Panc1 (cell line): ENCODE data around the gene ADRM1. TPM values are rescaled to one million over a fixed set of nuclear protein-coding genes. Genes with fewer than 3 reads are reported as not detected.

ENCODE experiments used
- ATAC-seq: fragments of 200-7000 bp; cut with Tn5 transposase; 2 replicates; pipeline ENCODE4 v1.9.1; 2020; ENCODE audit warnings: mild to moderate bottlenecking, moderate library complexity
- BruUV-seq: library from RNA; stranded (reverse); fragments of 400-500 nt; replicated peaks from 2 replicates; lab custom pipeline; 2021; lab: Mats Ljungman, UMichigan
- CTCF ChIA-PET: fragments of 300-600 bp; sonication (Branson Sonifier 250); formaldehyde crosslinking; loops from one replicate; lab custom pipeline; 2022; ENCODE audit warnings: antibody characterized with exemption; lab: Charles Lee
- POLR2A ChIA-PET: fragments of 300-600 bp; sonication (Branson Sonifier 250); formaldehyde crosslinking; loops from one replicate; lab custom pipeline; 2022; ENCODE audit warnings: antibody characterized with exemption; lab: Charles Lee
- DNase-seq: peaks from one replicate; pipeline ENCODE4 v3.0.0-alpha.2; 2010; ENCODE audit warnings: low read depth, low spot score
- H3K27ac ChIP-seq: 2 replicates; pipeline ENCODE4 v1.5.1; 2011; ENCODE audit warnings: mild to moderate bottlenecking, low read length, inconsistent platforms
- H3K27me3 ChIP-seq: fragments of 200-500 bp; sonication (Bioruptor generic); 2 replicates; pipeline ENCODE4 v1.6.0; 2014; ENCODE audit warnings: low read length, inconsistent platforms; ENCODE audit not compliant: control insufficient read depth, insufficient read depth
- H3K36me3 ChIP-seq: fragments of 200-500 bp; sonication (Bioruptor generic); 2 replicates; pipeline ENCODE4 v1.5.1; 2014; ENCODE audit warnings: inconsistent platforms, mild to moderate bottlenecking, low read length, moderate library complexity; ENCODE audit not compliant: control insufficient read depth, insufficient read depth
- H3K4me1 ChIP-seq: 2 replicates; pipeline ENCODE4 v1.5.1; 2011; ENCODE audit warnings: inconsistent platforms, mild to moderate bottlenecking, low read length, moderate library complexity; ENCODE audit not compliant: control insufficient read depth, insufficient read depth
- H3K4me3 ChIP-seq, 2 experiments: 2 replicates each; pipeline ENCODE4 v1.5.1; 2011 to 2012; ENCODE audit warnings: low read depth in 2 of 2, low read length in 2 of 2, mild to moderate bottlenecking in 2 of 2, inconsistent platforms in 1 of 2, moderate library complexity in 1 of 2
- H3K9me3 ChIP-seq: fragments of 200-500 bp; sonication (Bioruptor generic); 2 replicates; pipeline ENCODE4 v1.5.1; 2014; ENCODE audit warnings: low read depth, mild to moderate bottlenecking, inconsistent platforms, low read length, moderate library complexity; ENCODE audit not compliant: control insufficient read depth, insufficient read depth
- POLR2AphosphoS5 ChIP-seq: IDR thresholded peaks from 2 replicates; pipeline ENCODE4 v1.6.1; 2012; ENCODE audit warnings: mild to moderate bottlenecking, low read depth, low read length, moderate library complexity
- SIN3A ChIP-seq: IDR thresholded peaks from 2 replicates; pipeline ENCODE4 v1.6.1; 2012; ENCODE audit warnings: low read depth, mild to moderate bottlenecking, low read length, moderate library complexity, borderline replicate concordance; ENCODE audit not compliant: insufficient read depth
- TCF7L2 ChIP-seq: IDR thresholded peaks from 2 replicates; pipeline ENCODE4 v1.6.1; 2011; ENCODE audit warnings: mild to moderate bottlenecking, low read depth, low read length, inconsistent platforms
- in situ Hi-C: cut with HindIII; loops from 2 replicates; pipeline ENCODE4 v1.10.0; 2016; ENCODE audit warnings: low sequenced_read_pairs, low pct_unique_long_range_greater_than_20kb
- intact Hi-C: fragments of 100-400 bp; cut with micrococcal nuclease; formaldehyde crosslinking; loops from one replicate; pipeline ENCODE4 v1.10.0; 2022; ENCODE audit not compliant: unreplicated experiment
- total RNA-seq: library from RNA; stranded (reverse); gene quantifications from one replicate; pipeline ENCODE4 v1.2.1, GENCODE V29; 2021; ENCODE audit not compliant: unreplicated experiment
- TF ChIP-seq, protein P1 (sequence below), 2 experiments: IDR thresholded peaks; 2 replicates each; pipeline ENCODE4 v1.6.1; 2011 to 2012; ENCODE audit warnings: low read depth in 2 of 2, control low read depth in 1 of 2, low read length in 1 of 2, mild to moderate bottlenecking in 1 of 2, moderate library complexity in 1 of 2; ENCODE audit not compliant: insufficient read depth in 1 of 2
- TF ChIP-seq, protein P2 (sequence below): fragments of 450-650 bp; IDR thresholded peaks from 2 replicates; pipeline ENCODE4 v1.5.1; 2017; ENCODE audit warnings: mild to moderate bottlenecking

ADRM1 gene
- total RNA-seq, 1 experiment from 2014 or later = 194 TPM

DNA sequence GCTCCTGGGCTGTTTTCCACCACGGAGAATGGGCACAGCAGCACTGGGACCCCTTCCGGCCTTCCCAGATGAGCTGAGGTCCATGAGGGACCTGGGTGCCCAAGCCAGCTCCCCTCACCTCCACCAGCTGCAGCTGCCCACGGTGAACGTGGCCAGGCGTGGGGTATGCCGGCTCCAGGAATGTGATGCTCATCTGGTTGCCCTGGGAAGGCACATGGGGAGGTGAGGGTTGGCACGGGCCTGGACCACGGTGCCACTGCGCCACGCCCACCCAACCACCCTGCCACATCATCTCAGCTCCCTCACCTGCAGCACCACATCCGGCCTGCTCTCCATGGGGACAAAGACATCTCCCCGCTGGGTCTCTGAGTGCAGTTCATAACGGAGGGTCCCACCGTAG, 23.8 kb downstream of the ADRM1 start:
- ATAC-seq (no peak), DNase-seq (no peak)
- POLR2A ChIA-PET = no interaction called here
- peaks cover 4% of the 10 kb centered on the region; the same call in 1 of the 2 replicates for H3K4me1 ChIP-seq
- intact Hi-C loops = no loop called here
- H3K27ac ChIP-seq = no peak overlapping the region
- no peak overlapping the region for H3K4me3 ChIP-seq
- no TSS peak for BruUV-seq
- in situ Hi-C loops = no loop called here
- TF ChIP-seq, protein P1, sequence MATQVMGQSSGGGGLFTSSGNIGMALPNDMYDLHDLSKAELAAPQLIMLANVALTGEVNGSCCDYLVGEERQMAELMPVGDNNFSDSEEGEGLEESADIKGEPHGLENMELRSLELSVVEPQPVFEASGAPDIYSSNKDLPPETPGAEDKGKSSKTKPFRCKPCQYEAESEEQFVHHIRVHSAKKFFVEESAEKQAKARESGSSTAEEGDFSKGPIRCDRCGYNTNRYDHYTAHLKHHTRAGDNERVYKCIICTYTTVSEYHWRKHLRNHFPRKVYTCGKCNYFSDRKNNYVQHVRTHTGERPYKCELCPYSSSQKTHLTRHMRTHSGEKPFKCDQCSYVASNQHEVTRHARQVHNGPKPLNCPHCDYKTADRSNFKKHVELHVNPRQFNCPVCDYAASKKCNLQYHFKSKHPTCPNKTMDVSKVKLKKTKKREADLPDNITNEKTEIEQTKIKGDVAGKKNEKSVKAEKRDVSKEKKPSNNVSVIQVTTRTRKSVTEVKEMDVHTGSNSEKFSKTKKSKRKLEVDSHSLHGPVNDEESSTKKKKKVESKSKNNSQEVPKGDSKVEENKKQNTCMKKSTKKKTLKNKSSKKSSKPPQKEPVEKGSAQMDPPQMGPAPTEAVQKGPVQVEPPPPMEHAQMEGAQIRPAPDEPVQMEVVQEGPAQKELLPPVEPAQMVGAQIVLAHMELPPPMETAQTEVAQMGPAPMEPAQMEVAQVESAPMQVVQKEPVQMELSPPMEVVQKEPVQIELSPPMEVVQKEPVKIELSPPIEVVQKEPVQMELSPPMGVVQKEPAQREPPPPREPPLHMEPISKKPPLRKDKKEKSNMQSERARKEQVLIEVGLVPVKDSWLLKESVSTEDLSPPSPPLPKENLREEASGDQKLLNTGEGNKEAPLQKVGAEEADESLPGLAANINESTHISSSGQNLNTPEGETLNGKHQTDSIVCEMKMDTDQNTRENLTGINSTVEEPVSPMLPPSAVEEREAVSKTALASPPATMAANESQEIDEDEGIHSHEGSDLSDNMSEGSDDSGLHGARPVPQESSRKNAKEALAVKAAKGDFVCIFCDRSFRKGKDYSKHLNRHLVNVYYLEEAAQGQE (IDR thresholded peaks at IDR 0.05; ENCODE audit: insufficient read depth in 1 of 2, low read depth in 2 of 2, low read length in 1 of 2) = no peak
- TF ChIP-seq POLR2AphosphoS5 = peak; percentile 25; the same call in 1 of the 2 replicates
- H3K9me3 ChIP-seq = no peaks in the 10 kb centered on the region
- CTCF ChIA-PET = no interaction called here
- peaks cover 8% of the 10 kb centered on the region for H3K36me3 ChIP-seq
- H3K27me3 ChIP-seq = no peaks in the 10 kb centered on the region

DNA sequence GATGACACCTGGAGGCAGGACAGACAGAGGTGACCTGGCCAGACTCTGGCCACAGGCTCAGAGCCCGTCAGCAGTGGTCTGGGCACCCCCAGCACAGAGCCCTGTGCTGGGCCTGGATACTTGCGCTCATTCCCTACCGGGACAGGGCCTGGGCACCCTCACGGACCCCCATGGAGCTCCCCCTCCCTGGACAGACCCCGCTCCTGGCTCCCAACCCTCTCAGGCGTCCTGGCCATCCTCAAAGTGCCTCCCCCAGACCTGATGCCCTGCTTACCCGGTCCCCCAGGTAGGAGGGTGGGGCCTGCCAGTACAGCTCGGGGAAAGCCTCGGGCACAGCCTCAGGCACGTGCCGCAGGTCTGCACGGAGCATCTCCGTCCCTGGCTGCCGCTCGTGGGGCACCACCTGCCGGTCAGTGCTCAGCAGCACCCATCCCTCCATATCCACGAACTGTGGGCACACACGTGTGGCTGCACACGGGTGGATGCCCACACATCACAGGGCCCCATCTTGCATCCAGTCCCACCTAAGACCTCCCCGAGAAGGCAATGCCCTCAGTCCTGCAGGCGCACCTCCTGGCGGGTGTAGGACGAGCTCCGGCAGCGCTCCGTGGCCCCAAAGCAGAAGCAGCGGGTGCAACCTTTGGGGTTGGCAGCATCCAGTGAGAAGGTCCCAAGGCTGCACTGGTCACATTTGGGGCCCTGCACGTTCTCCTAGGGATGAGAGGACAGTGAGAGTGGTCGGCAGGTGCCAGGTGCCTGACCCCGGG, 24.3 kb downstream of the ADRM1 start:
- intact Hi-C loops = no loop called here
- POLR2A ChIA-PET = no interaction called here
- ATAC-seq (no peak), DNase-seq (no peak)
- H3K27ac ChIP-seq = no peak overlapping the region
- CTCF ChIA-PET = no interaction called here
- H3K36me3 ChIP-seq = peaks cover 10% of the 10 kb centered on the region
- no peak overlapping the region for H3K4me3 ChIP-seq
- H3K9me3 ChIP-seq = no peaks in the 10 kb centered on the region
- in situ Hi-C loops = no loop called here
- TF ChIP-seq, protein P2, sequence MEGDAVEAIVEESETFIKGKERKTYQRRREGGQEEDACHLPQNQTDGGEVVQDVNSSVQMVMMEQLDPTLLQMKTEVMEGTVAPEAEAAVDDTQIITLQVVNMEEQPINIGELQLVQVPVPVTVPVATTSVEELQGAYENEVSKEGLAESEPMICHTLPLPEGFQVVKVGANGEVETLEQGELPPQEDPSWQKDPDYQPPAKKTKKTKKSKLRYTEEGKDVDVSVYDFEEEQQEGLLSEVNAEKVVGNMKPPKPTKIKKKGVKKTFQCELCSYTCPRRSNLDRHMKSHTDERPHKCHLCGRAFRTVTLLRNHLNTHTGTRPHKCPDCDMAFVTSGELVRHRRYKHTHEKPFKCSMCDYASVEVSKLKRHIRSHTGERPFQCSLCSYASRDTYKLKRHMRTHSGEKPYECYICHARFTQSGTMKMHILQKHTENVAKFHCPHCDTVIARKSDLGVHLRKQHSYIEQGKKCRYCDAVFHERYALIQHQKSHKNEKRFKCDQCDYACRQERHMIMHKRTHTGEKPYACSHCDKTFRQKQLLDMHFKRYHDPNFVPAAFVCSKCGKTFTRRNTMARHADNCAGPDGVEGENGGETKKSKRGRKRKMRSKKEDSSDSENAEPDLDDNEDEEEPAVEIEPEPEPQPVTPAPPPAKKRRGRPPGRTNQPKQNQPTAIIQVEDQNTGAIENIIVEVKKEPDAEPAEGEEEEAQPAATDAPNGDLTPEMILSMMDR = no peak
- TF ChIP-seq TCF7L2 (no peak), POLR2AphosphoS5 (no peak), SIN3A (no peak)
- TF ChIP-seq, protein P1 (IDR thresholded peaks at IDR 0.05; ENCODE audit: insufficient read depth in 1 of 2, low read depth in 2 of 2, low read length in 1 of 2) = no peak
- BruUV-seq = TSS peak; percentile 37
- H3K27me3 ChIP-seq = no peaks in the 10 kb centered on the region
- H3K4me1 ChIP-seq = peaks cover 4% of the 10 kb centered on the region; the same call in 1 of the 2 replicates
